Activated T-helper 17 cell treated with anti-CD3 and anti-CD28 coated beads, Interleukin-2, amount 50 U/mL, for 72 hours (primary cell): ENCODE data around the gene TLCD1. TPM values are rescaled to one million over a fixed set of nuclear protein-coding genes. Genes with fewer than 3 reads are reported as not detected.

ENCODE experiments used
- ATAC-seq: fragments of 150-1000 bp; cut with Tn5 transposase; replicated peaks from 2 replicates; pipeline ENCODE4 v1.10.0; 2021; ENCODE audit warnings: mild to moderate bottlenecking, moderate library complexity
- H3K27ac Mint-ChIP-seq: one replicate; pipeline ENCODE4 v1.8.0; 2022; ENCODE audit warnings: mixed read lengths
- H3K27me3 Mint-ChIP-seq: one replicate; pipeline ENCODE4 v1.8.0; 2022; ENCODE audit warnings: mixed read lengths
- H3K36me3 Mint-ChIP-seq: one replicate; pipeline ENCODE4 v1.8.0; 2022; ENCODE audit warnings: low read depth, mild to moderate bottlenecking, mixed read lengths
- H3K4me1 Mint-ChIP-seq: one replicate; pipeline ENCODE4 v1.8.0; 2022; ENCODE audit warnings: mixed read lengths
- H3K4me3 Mint-ChIP-seq: one replicate; pipeline ENCODE4 v1.8.0; 2022; ENCODE audit warnings: mild to moderate bottlenecking, mixed read lengths
- H3K9me3 Mint-ChIP-seq: one replicate; pipeline ENCODE4 v1.8.0; 2022; ENCODE audit warnings: mixed read lengths
- total RNA-seq, 2 donors: library from RNA; stranded (reverse); gene quantifications; one replicate each; pipeline ENCODE4 v1.2.3, GENCODE V29; 2022

TLCD1 gene
- total RNA-seq, 2 donors from 2014 or later = 4.8 to 13.4 TPM

GRCh38 chr17:28716740-28717577 is 9.1 kb downstream of the TLCD1 start:
- H3K36me3 Mint-ChIP-seq = peaks cover 26% of the 10 kb centered on the region
- H3K9me3 Mint-ChIP-seq = no peaks in the 10 kb centered on the region
- peaks cover 18% of the 10 kb centered on the region for H3K4me1 Mint-ChIP-seq
- no peak overlapping the region for H3K27ac Mint-ChIP-seq
- peaks cover 7% of the 10 kb centered on the region for H3K27me3 Mint-ChIP-seq
- H3K4me3 Mint-ChIP-seq = no peak overlapping the region
- ATAC-seq = no peak

DNA sequence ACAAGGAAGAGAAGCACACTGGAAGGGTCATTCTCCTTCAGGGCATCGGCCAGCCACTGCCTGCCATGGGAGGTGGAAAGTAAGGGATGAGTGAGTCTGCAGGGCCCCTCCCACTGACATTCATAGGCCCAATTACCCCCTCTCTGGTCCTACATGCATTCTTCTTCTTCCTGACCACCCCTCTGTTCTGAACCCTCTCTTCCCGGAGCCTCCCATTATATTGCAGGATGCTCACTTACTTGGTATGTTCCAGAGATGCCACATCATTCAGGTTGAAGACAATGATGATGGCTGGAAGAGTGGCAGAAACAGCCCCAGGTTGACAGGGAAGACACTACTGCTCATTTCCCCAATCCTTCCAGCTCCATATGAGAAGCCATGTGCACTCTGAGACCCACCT is 10.8 kb downstream of the TLCD1 start:
- H3K27me3 Mint-ChIP-seq = peaks cover 7% of the 10 kb centered on the region
- peaks cover 9% of the 10 kb centered on the region for H3K36me3 Mint-ChIP-seq
- H3K4me3 Mint-ChIP-seq = no peak overlapping the region
- H3K9me3 Mint-ChIP-seq = no peaks in the 10 kb centered on the region
- H3K4me1 Mint-ChIP-seq = peaks cover 18% of the 10 kb centered on the region
- ATAC-seq = no peak
- H3K27ac Mint-ChIP-seq = no peak overlapping the region

DNA sequence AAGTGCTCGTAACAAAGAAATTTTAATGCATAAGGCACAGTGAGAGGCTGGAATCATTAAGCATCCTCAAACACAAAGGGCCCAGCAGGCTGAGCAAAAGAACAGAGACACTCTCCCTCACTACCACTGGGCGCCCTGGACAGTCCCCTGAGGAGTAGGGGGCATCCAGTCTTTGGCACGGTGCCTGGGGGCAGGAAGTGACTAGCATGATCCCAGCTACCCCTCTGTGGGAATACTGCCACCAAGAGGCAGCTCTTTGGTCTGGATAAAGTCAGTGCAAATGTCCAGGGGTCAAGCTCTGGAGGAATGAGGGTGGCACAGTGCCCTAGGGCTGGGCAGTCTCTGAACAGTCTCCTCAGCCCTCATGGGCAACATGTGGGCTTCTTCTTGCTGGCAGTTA is 11.8 kb downstream of the TLCD1 start:
- H3K27ac Mint-ChIP-seq = peak overlapping the region; percentile 52
- H3K4me3 Mint-ChIP-seq = no peak overlapping the region
- no peak for ATAC-seq
- H3K27me3 Mint-ChIP-seq = peaks cover 7% of the 10 kb centered on the region
- no peaks in the 10 kb centered on the region for H3K9me3 Mint-ChIP-seq
- H3K4me1 Mint-ChIP-seq = peaks cover 15% of the 10 kb centered on the region
- H3K36me3 Mint-ChIP-seq = no peaks in the 10 kb centered on the region

DNA sequence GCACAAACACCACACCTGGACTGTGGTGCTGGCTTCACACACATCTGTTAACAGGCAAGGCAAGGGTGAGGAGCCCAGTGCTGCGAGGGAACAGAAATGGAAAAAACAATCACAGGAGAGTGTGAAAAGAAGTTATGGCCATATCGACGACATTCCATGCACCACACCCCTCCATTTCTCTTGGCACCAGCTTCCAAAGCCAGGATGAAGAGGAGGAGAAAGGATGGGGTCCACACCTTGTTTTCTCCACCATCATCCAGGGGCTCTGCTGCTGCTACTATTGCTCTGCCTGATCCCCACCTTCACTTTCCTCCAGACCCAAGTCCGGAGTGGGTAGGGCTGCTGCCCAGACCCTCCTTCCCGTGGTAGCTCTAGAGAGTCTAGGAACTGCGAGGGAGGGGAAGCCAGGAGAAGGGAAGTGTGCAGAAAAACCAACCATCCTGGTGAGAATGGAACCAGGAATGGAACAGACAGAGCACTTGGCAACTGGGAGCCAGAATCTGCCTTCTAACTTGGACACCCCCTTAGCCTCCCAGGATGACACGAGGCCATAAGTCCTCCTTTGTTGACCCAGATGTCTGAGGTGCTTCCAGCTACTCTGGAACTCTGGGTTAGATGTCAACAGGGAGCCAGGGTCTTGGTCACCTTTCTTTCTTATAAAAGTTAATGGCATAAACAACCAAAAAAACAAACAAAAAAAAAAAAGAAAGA is 13.2 kb downstream of the TLCD1 start:
- no peaks in the 10 kb centered on the region for H3K9me3 Mint-ChIP-seq
- no peaks in the 10 kb centered on the region for H3K36me3 Mint-ChIP-seq
- ATAC-seq = no peak
- peak overlapping the region; percentile 74 for H3K27ac Mint-ChIP-seq
- H3K27me3 Mint-ChIP-seq = peaks cover 7% of the 10 kb centered on the region
- H3K4me3 Mint-ChIP-seq = peak overlapping the region; percentile 91
- peaks cover 5% of the 10 kb centered on the region for H3K4me1 Mint-ChIP-seq

- Mint-ChIP-seq H3K4me1 (peaks cover 11% of the 10 kb centered on the region), H3K4me3 (peak overlapping the region; percentile 91), H3K9me3 (no peaks in the 10 kb centered on the region), H3K36me3 (no peaks in the 10 kb centered on the region), H3K27ac (peak overlapping the region; percentile 74), H3K27me3 (peaks cover 7% of the 10 kb centered on the region)
- ATAC-seq = peak; percentile 56
Measured at GRCh38 chr17:28712032-28712704, 13.9 kb downstream of the TLCD1 start.

DNA sequence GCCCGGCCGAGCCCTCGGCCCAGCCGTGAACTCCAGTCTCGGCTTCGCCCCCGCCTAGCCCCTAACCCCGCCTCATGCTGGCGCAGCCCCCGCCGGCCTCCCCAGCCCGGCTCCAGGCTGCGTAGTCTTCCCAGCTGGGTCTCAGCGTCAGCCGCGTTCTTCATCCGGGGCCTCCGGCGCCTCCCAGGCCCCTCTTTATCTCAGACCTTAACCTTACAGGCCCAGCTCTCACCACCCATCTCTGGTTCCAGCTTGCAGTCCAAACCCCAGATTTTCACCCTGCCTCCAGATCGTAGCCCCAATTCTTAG is 14.4 kb downstream of the TLCD1 start, which contains the start of gene PROCA1:
TSS of gene PROCA1 (minus strand) at position 166 of the 309 bp plus-strand sequence. CDS start 228 bp downstream, outside the sequence.
- Mint-ChIP-seq H3K27me3 (peaks cover 7% of the 10 kb centered on the region), H3K4me1 (peaks cover 12% of the 10 kb centered on the region), H3K9me3 (no peaks in the 10 kb centered on the region), H3K27ac (peak within 1 kb of the TSS; percentile 74), H3K4me3 (peak within 1 kb of the TSS; percentile 91), H3K36me3 (no peaks in the 10 kb centered on the region)
- ATAC-seq = peak; percentile 50

DNA sequence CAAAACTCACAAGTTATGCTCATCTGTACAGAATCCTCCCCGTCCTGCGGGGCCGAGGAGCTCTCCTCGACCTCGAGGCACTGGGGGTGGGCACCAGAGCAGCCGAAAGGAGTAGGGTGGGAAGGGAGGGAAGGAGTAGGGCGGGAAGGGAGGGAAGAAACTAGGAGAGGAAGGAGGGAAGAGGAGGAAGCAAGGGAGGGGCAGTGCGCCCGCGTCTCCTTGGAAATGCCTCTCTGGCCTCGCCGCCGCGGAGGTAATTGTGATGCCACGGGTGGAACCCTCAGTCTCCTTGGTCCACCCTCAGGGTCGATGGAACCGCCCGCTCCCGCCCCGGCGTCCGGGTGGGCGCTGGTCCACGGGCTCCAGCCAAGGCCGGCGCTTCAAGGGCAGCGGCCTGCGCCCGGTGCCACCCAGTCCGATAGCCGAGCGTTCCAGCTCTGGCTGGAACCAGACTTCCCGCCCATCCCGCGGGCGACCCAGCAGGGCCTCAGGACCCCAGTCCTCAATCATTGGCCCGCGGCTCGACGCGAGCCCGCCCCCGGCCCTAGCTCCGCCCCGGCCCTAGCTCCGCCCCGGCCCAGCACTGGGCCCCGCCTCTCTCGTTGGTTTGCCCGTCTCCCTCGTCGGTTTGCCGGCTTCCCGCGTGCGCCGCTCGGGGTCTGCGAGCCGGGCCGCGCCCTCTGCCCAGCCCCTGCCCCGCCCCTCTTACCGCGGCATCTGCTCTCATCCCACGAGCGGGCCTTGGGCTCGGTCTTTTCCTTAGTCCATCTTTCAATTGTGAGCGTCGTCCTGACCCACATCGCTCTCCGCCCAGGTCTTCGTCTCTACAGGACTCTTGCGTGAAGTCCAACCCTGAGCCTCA is 14.9 kb downstream of the TLCD1 start:
- peak; percentile 90 for ATAC-seq
- H3K27ac Mint-ChIP-seq = peak overlapping the region; percentile 74
- H3K36me3 Mint-ChIP-seq = peaks cover 1% of the 10 kb centered on the region
- no peaks in the 10 kb centered on the region for H3K9me3 Mint-ChIP-seq
- peaks cover 7% of the 10 kb centered on the region for H3K27me3 Mint-ChIP-seq
- peaks cover 12% of the 10 kb centered on the region for H3K4me1 Mint-ChIP-seq
- peak overlapping the region; percentile 91 for H3K4me3 Mint-ChIP-seq

DNA sequence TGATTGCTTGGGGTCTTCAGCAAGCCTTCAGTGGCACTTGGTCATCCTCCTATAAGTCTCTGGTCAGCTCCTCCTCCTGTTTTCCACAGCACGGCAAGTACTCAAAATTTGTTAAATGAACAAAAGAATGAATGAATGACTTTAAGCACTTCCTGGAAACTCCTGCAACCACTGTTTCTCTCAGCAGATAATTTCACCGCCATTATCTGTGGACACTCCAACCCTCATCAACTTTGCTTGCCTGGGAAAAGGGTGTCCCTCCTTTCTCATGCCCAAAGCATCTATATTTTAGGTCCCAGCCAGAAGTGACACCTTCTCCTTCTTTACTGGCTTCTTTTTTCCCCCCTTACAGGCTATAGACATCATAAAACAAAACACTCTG is 18.7 kb downstream of the TLCD1 start:
- ATAC-seq = no peak
- H3K4me1 Mint-ChIP-seq = peaks cover 9% of the 10 kb centered on the region
- peak overlapping the region; percentile 51 for H3K27ac Mint-ChIP-seq
- H3K27me3 Mint-ChIP-seq = no peaks in the 10 kb centered on the region
- no peak overlapping the region for H3K4me3 Mint-ChIP-seq
- peaks cover 32% of the 10 kb centered on the region for H3K36me3 Mint-ChIP-seq
- H3K9me3 Mint-ChIP-seq = no peaks in the 10 kb centered on the region

DNA sequence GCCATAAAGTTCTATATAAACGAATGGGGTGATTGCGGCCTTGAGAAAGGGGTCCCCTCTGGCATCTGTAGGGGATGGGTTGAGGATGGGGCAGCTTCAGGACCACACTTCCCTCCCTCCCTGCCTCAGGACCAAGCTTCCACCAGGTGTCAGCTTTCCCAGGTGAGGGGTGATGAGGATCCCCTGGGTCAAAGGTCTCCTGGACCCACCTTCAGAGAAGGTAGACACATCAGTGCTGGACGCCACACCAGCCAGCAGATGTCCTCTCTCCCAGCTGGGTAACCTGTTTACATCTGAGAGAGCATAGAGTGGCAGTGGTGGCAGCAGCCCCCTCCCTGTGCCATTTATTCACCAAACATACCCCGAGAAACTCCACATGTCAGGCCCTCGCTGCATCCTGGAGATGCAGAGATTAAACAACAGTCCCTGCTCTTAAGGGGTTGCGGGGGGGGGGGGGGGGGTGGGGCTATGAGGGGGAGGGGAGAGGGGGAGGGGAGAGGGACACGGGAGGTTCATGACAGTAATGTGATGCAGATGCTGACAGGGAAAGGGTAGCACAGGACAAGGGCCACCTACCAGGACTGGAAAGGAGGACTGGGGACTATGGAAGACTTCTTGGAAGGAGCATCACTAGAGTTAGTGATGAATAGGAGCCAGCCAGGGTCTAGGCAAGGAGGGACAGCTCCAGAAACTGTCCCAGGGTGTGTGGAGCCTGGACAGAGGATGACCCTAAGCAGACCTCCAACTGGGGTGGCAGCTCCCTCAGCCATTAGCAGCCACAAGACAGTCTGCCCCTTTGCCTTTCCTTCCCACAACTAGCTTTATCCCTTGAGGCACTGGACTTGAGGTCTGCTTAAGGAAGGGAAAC is 19.3 kb downstream of the TLCD1 start:
- Mint-ChIP-seq H3K27me3 (no peaks in the 10 kb centered on the region), H3K4me3 (no peak overlapping the region), H3K36me3 (peaks cover 38% of the 10 kb centered on the region), H3K9me3 (no peaks in the 10 kb centered on the region), H3K4me1 (peaks cover 7% of the 10 kb centered on the region), H3K27ac (peak overlapping the region; percentile 51)
- ATAC-seq = no peak

DNA sequence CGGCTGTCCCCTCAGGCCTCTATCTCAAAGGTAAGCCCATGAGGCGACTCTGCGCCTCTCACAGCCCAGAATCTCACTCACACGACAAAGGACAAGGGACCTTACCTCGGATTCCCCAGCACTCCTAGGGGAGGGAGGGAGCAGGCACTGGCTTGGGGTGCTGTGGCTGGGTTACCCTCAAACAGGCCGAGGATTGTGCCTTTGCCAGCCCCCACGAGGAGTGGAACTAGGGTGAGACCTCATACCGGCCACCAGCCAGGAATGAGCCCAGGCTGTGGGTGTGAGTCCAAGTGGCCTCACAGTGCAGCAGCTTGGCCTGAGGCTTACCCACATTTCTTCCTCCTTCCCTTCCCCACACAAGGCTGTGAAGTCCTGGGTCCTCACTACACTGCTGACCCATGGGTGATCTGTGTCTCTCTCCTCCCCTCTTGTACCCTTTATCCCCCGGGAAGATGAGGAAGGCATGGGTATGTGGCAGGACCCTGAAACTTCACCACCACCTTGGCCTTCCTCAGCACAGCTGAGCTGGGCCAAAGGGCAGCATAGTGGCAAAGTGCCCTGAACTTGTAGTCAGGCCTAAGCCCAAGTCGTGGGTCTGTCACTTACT is 20.2 kb downstream of the TLCD1 start:
- Mint-ChIP-seq H3K27me3 (no peaks in the 10 kb centered on the region), H3K27ac (no peak overlapping the region), H3K4me3 (no peak overlapping the region), H3K36me3 (peaks cover 46% of the 10 kb centered on the region), H3K9me3 (no peaks in the 10 kb centered on the region), H3K4me1 (peaks cover 7% of the 10 kb centered on the region)
- ATAC-seq = no peak

DNA sequence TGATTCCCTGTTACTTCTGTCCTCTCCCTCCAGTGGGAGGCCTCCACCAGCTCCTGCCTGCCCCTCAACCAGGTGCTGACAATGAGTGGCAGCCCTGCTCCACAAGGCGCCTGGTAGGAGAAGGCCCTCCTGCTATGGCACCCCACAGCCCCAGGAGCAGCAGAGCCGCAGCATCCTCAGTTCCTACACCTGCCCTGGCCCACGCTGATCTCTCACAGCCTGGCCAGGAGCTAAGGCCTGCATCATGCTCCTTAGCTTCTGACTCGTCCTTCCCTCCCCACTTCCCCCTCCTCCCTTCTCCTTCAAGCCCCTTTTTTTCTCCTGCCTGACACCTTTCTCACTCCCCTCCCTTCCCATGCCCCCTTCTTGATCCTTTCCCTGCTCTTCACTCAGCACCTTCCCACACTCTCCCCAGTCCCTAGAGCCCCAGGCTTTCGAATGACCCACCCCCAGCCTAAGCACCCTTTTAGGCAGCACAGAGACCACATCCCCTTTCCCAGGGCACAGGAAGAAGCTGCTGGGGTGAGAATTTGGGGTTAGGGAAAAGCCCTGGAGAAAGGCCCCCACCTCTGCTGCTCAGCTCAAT is 20.9 kb downstream of the TLCD1 start:
- no peak overlapping the region for H3K4me3 Mint-ChIP-seq
- peaks cover 7% of the 10 kb centered on the region for H3K4me1 Mint-ChIP-seq
- no peak overlapping the region for H3K27ac Mint-ChIP-seq
- H3K36me3 Mint-ChIP-seq = peaks cover 53% of the 10 kb centered on the region
- no peak for ATAC-seq
- no peaks in the 10 kb centered on the region for H3K27me3 Mint-ChIP-seq
- no peaks in the 10 kb centered on the region for H3K9me3 Mint-ChIP-seq

DNA sequence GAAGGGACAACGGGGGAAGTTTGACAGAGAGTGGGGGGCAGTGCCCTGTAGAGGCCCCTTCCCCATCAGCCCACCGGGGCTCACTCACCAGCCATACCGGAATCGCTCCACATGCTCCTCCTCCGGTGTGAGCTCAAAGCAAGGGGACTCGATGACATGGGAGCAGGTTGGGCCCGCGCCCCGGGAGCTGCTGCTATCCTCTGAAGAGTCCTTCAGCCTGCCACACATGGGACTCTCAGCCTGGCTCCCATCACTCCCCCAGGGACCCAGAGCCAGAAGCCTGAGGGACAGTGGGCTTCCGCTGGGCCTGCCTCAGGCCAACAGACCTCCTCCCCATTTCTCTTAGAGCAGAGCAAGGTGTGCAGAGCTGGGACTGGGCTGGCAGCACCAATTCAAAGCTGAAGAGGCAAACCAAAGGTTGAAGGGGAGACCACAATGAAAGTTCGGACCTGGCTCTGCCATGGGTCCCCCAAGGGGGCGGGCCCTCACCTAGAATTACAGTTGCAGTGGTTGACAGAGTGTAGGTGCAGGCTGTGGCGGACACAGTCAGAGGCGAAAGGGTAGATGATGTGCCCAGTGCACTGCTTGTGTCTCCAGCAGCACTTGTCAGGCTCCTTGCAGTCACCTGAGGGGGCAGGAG is 21.7 kb downstream of the TLCD1 start:
- ATAC-seq = no peak
- Mint-ChIP-seq H3K27ac (no peak overlapping the region), H3K4me1 (peaks cover 7% of the 10 kb centered on the region), H3K4me3 (no peak overlapping the region), H3K36me3 (peaks cover 61% of the 10 kb centered on the region), H3K9me3 (no peaks in the 10 kb centered on the region), H3K27me3 (no peaks in the 10 kb centered on the region)
